IMR-90 (cell line): ENCODE data around the gene LUC7L. TPM values are rescaled to one million over a fixed set of nuclear protein-coding genes. Genes with fewer than 3 reads are reported as not detected.

Source experiments
- ATAC-seq: fragments of 200-7000 bp; cut with Tn5 transposase; 2 replicates; pipeline ENCODE4 v1.9.1; 2020; ENCODE audit warnings: low read depth, mild to moderate bottlenecking, moderate library complexity
- BruUV-seq: library from RNA; stranded (reverse); fragments of 400-500 nt; replicated peaks from 2 replicates; lab custom pipeline; 2021; lab: Mats Ljungman, UMichigan
- CTCF ChIA-PET: fragments of 300-600 bp; formaldehyde crosslinking; extraction: SDS; loops from one replicate; lab custom pipeline; 2021; ENCODE audit warnings: antibody characterized with exemption; lab: Yijun Ruan, JAX
- POLR2A ChIA-PET: fragments of 300-600 bp; sonication (Branson Sonifier 250); formaldehyde crosslinking; loops from one replicate; lab custom pipeline; 2022; ENCODE audit warnings: antibody characterized with exemption; ENCODE audit not compliant: unreplicated experiment; lab: Charles Lee
- DNase-seq: peaks from one replicate; pipeline ENCODE4 v3.0.0; 2013
- H2AFZ ChIP-seq: replicated peaks from 2 replicates; pipeline ENCODE3; 2013; ENCODE audit warnings: low read length, mild to moderate bottlenecking; ENCODE audit not compliant: poor library complexity
- H2AK5ac ChIP-seq: 2 replicates; pipeline ENCODE4 v1.6.1; 2013; ENCODE audit warnings: low read depth, low read length, inconsistent platforms
- H2AK9ac ChIP-seq: replicated peaks from 2 replicates; pipeline ENCODE3; 2013; ENCODE audit warnings: mild to moderate bottlenecking, low read depth, low read length, moderate library complexity; ENCODE audit not compliant: poor library complexity
- H2BK120ac ChIP-seq: 2 replicates; pipeline ENCODE4 v1.6.1; 2013; ENCODE audit warnings: low read depth, low read length, inconsistent platforms
- H2BK15ac ChIP-seq: 3 replicates; pipeline ENCODE4 v1.6.1; 2013; ENCODE audit warnings: low read depth, low read length, inconsistent platforms
- H2BK20ac ChIP-seq: 2 replicates; pipeline ENCODE4 v1.6.1; 2013; ENCODE audit warnings: low read depth, mild to moderate bottlenecking, inconsistent platforms, low read length, moderate library complexity
- H2BK5ac ChIP-seq: 2 replicates; pipeline ENCODE4 v1.6.1; 2013; ENCODE audit warnings: mild to moderate bottlenecking, low read depth, low read length, inconsistent platforms; ENCODE audit not compliant: poor library complexity, severe bottlenecking
- H3K14ac ChIP-seq: replicated peaks from 2 replicates; pipeline ENCODE4 v1.6.1; 2013; ENCODE audit warnings: low read depth, low read length, inconsistent platforms
- H3K18ac ChIP-seq: 2 replicates; pipeline ENCODE4 v1.6.1; 2013; ENCODE audit warnings: low read depth, low read length, control low read depth
- H3K23ac ChIP-seq: 2 replicates; pipeline ENCODE4 v1.6.1; 2013; ENCODE audit warnings: low read depth, low read length, inconsistent platforms
- H3K27ac ChIP-seq: 2 replicates; pipeline ENCODE4 v1.5.1; 2013; ENCODE audit warnings: mild to moderate bottlenecking, control low read depth, low read length; ENCODE audit not compliant: insufficient read depth
- H3K27me3 ChIP-seq: 2 replicates; pipeline ENCODE4 v1.6.1; 2013; ENCODE audit warnings: low read length; ENCODE audit not compliant: control insufficient read depth, insufficient read depth
- H3K36me3 ChIP-seq: 2 replicates; pipeline ENCODE4 v1.6.1; 2013; ENCODE audit warnings: low read length, mixed read lengths; ENCODE audit not compliant: control insufficient read depth, insufficient read depth
- H3K4ac ChIP-seq: 2 replicates; pipeline ENCODE4 v1.6.1; 2013; ENCODE audit warnings: low read depth, low read length, inconsistent platforms
- H3K4me1 ChIP-seq: 2 replicates; pipeline ENCODE4 v1.6.1; 2013; ENCODE audit warnings: low read length, mixed read lengths; ENCODE audit not compliant: control insufficient read depth, insufficient read depth
- H3K4me2 ChIP-seq: 2 replicates; pipeline ENCODE4 v1.6.1; 2013; ENCODE audit warnings: low read depth, mild to moderate bottlenecking, control low read depth, low read length, moderate library complexity
- H3K4me3 ChIP-seq: 2 replicates; pipeline ENCODE4 v1.5.1; 2013; ENCODE audit warnings: low read depth, mild to moderate bottlenecking, control low read depth, low read length, moderate library complexity; ENCODE audit not compliant: insufficient read depth
- H3K56ac ChIP-seq: 2 replicates; pipeline ENCODE4 v1.6.1; 2013; ENCODE audit warnings: low read length, inconsistent platforms; ENCODE audit not compliant: insufficient read depth; ENCODE audit errors: extremely low read depth
- H3K79me1 ChIP-seq, 2 experiments: 2 replicates each; pipeline ENCODE4 v1.6.1; 2013; ENCODE audit warnings: low read length in 2 of 2, inconsistent platforms in 1 of 2, low read depth in 1 of 2
- H3K9ac ChIP-seq: 2 replicates; pipeline ENCODE4 v1.6.1; 2013; ENCODE audit warnings: low read depth, low read length, control low read depth
- H3K9me1 ChIP-seq: 2 replicates; pipeline ENCODE4 v1.6.1; 2013; ENCODE audit warnings: low read length, inconsistent platforms; ENCODE audit not compliant: insufficient read depth
- H3K9me3 ChIP-seq: 2 replicates; pipeline ENCODE4 v1.6.1; 2013; ENCODE audit warnings: low read length; ENCODE audit not compliant: control insufficient read depth, insufficient read depth
- H4K20me1 ChIP-seq: 2 replicates; pipeline ENCODE4 v1.6.1; 2013; ENCODE audit warnings: low read length, inconsistent platforms; ENCODE audit not compliant: insufficient read depth
- H4K5ac ChIP-seq: 2 replicates; pipeline ENCODE4 v1.6.1; 2013; ENCODE audit warnings: mild to moderate bottlenecking, low read depth, low read length, control low read depth
- H4K8ac ChIP-seq, 2 experiments: 2 replicates each; pipeline ENCODE4 v1.6.1; 2013; ENCODE audit warnings: low read depth in 2 of 2, low read length in 2 of 2, control low read depth in 1 of 2, inconsistent platforms in 1 of 2
- H4K91ac ChIP-seq: 2 replicates; pipeline ENCODE4 v1.6.1; 2013; ENCODE audit warnings: low read depth, low read length, inconsistent platforms; ENCODE audit not compliant: insufficient read depth
- MAZ ChIP-seq: IDR thresholded peaks from 2 replicates; pipeline ENCODE4 v1.6.1; 2012; ENCODE audit warnings: low read depth, mild to moderate bottlenecking, low read length, improper control_type of control experiment, moderate library complexity, borderline replicate concordance
- RCOR1 ChIP-seq: IDR thresholded peaks from 2 replicates; pipeline ENCODE4 v1.6.1; 2012; ENCODE audit warnings: mild to moderate bottlenecking, low read length, improper control_type of control experiment; ENCODE audit not compliant: insufficient replicate concordance
- WGBS, 2 experiments: methylation state at CpG; one replicate each; pipeline versions ENCODE4 v1.1.5 to v1.1.7; 2013; ENCODE audit warnings: missing lambda C conversion rate in 2 of 2; ENCODE audit not compliant: insufficient read length in 1 of 2; ENCODE audit errors: extremely low coverage in 2 of 2; 5-methylcytosine and 5-hydroxymethylcytosine counted together
- dilution Hi-C: fragments of 300-500 bp; cut with HindIII; formaldehyde crosslinking; loops from one replicate; pipeline ENCODE4 v1.14.3; 2018; ENCODE audit warnings: low sequenced_read_pairs; ENCODE audit not compliant: unreplicated experiment
- in situ Hi-C: fragments of 300-500 bp; cut with MboI; formaldehyde crosslinking; loops from 3 replicates; pipeline ENCODE4 v1.14.3; 2019; ENCODE audit warnings: low sequenced_read_pairs, inconsistent platforms, mixed read lengths
- intact Hi-C: fragments of 100-400 bp; cut with micrococcal nuclease; formaldehyde crosslinking; loops from 2 replicates; pipeline ENCODE4 v1.10.0; 2022
- polyA plus RNA-seq, 3 experiments: library from polyadenylated mRNA; depleted of rRNA; stranded (reverse); fragments of >200 nt; gene quantifications; 2 replicates each; pipeline ENCODE4 v1.2.3, GENCODE V29; 2012; ENCODE audit warnings: low replicate concordance in 1 of 3
- total RNA-seq: library from RNA; depleted of rRNA; stranded (reverse); fragments of >200 nt; gene quantifications from 2 replicates; pipeline ENCODE4 v1.2.3, GENCODE V29; 2012

Gene LUC7L
- total and polyA plus RNA-seq, 2 of the 4 experiments (the other 2 are of a cell fraction): 21.5 to 55.6 TPM

- no TSS peak for BruUV-seq
- WGBS, 2 experiments: 89% methylated on average over 2 of the region's 4 CpGs; no CpG with 5 or more reads in 1 of the 2 experiments
- Histone ChIP-seq H3K23ac (no peak overlapping the region), H4K20me1 (peaks cover 31% of the 10 kb centered on the region), H2BK120ac (no peak overlapping the region), H2AK5ac (no peak overlapping the region), H3K9me3 (no peaks in the 10 kb centered on the region), H3K27ac (no peak overlapping the region), H3K4me1 (no peaks in the 10 kb centered on the region), H2AFZ (no peak overlapping the region), H3K4ac (no peak overlapping the region), H3K4me2 (no peak overlapping the region), H3K56ac (no peak overlapping the region), H3K9me1 (peaks cover 4% of the 10 kb centered on the region), H2BK20ac (no peak overlapping the region), H3K27me3 (no peaks in the 10 kb centered on the region), H3K18ac (no peak overlapping the region), H2AK9ac (no peak overlapping the region), H4K8ac (no peak overlapping the region), H3K9ac (no peak overlapping the region), H4K91ac (no peak overlapping the region), H3K79me1 (peaks cover 16 to 43% of the 10 kb centered on the region in 2 experiments), H2BK15ac (no peak overlapping the region), H2BK5ac (no peak overlapping the region), H3K36me3 (peaks cover 72% of the 10 kb centered on the region), H4K5ac (no peak overlapping the region), H3K14ac (no peak overlapping the region), H3K4me3 (no peak overlapping the region)
- dilution Hi-C loops (no loop called here), in situ Hi-C loops (no loop called here), intact Hi-C loops (no loop called here)
- ChIA-PET CTCF (no interaction called here), POLR2A (no interaction called here)
- ATAC-seq (peak; percentile 55), DNase-seq (peak; percentile 33)
- TF ChIP-seq MAZ (no peak), RCOR1 (no peak)
Measured at GRCh38 chr16:191831-192230, 37.4 kb downstream of the LUC7L start.
